ENCODE results near the gene TTC33.

Gene TTC33

DNA sequence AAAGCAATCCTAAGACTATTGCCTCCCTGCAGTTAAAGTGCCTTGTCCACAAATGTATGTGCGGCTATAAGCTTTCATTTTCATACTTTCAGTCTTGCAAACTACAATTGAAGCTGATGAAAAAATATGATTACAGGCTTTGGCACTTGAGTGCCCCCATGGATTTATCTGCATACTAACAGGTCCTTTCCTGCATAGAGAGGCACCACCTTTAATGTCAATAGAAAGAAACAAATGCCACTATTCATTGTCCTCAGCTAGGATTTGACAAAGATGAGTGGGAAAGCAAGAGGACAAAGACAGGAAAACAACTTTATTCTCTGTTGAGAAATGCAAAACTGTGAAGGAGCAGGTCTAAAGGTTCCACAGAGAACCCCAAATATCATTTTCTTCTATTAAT, 201.7 kb downstream of the TTC33 start:
- no peak overlapping the region for H3K4me3 Mint-ChIP-seq
- H3K27ac Mint-ChIP-seq = no peak overlapping the region
- ATAC-seq = no peak
- H3K36me3 Mint-ChIP-seq = no peaks in the 10 kb centered on the region
- no peaks in the 10 kb centered on the region for H3K9me3 Mint-ChIP-seq
- no peaks in the 10 kb centered on the region for H3K27me3 Mint-ChIP-seq
- no peaks in the 10 kb centered on the region for H3K4me1 Mint-ChIP-seq

DNA sequence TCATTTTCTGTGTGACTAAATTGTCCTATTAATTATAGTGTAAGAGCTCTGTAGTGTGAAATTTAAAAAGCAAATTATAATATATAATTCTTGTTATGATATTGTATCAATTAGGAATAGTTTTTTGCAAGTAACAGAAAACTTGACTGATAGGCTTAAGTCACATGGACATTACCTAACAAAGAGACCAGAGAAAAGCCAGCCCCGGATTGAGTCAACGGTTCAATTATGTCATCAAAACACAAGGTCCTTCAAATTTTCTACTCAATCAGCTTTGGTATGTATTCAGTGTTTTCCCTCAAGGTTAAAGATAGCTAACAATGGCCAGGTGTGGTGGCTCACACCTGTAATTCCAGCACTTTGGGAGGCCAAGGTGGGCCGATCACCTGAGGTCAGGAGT, 202.8 kb downstream of the TTC33 start:
- no peaks in the 10 kb centered on the region for H3K4me1 Mint-ChIP-seq
- H3K36me3 Mint-ChIP-seq = no peaks in the 10 kb centered on the region
- ATAC-seq = no peak
- no peaks in the 10 kb centered on the region for H3K9me3 Mint-ChIP-seq
- H3K27me3 Mint-ChIP-seq = no peaks in the 10 kb centered on the region
- H3K4me3 Mint-ChIP-seq = no peak overlapping the region
- no peak overlapping the region for H3K27ac Mint-ChIP-seq

GRCh38 chr5:40551496-40552491, 204.0 kb downstream of the TTC33 start:
- Mint-ChIP-seq H3K27me3 (no peaks in the 10 kb centered on the region), H3K4me3 (no peak overlapping the region)
- ATAC-seq = no peak

GRCh38 chr5:40550481-40550880, 205.3 kb downstream of the TTC33 start:
- Mint-ChIP-seq H3K4me1 (no peaks in the 10 kb centered on the region), H3K4me3 (no peak overlapping the region), H3K27ac (no peak overlapping the region), H3K27me3 (no peaks in the 10 kb centered on the region), H3K9me3 (no peaks in the 10 kb centered on the region), H3K36me3 (no peaks in the 10 kb centered on the region)
- no peak for ATAC-seq

More at GRCh38 chr5:40551496-40552491, 204.0 kb downstream of the TTC33 start:
- Mint-ChIP-seq H3K9me3 (no peaks in the 10 kb centered on the region), H3K27ac (no peak overlapping the region), H3K4me1 (no peaks in the 10 kb centered on the region), H3K36me3 (no peaks in the 10 kb centered on the region)

DNA sequence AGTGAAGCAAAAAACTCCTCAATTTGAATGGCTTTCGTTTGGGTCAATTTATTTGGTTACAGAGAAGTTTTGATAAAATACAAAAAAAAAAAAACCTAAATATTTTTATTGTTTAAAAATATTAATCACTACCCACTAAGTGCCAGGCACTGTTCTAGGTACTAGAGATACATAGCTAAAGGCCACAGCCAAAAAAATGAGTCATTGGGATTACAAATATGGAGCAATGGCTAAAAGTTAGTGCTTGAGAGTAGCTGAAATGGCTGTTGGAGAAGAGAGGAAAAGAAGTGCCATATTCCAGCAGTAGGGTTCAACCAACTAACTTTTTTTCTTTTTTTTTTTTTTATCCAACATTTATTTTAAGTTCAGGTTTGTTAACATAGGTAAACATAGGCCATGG, 206.1 kb downstream of the TTC33 start:
- no peaks in the 10 kb centered on the region for H3K27me3 Mint-ChIP-seq
- ATAC-seq = no peak
- no peak overlapping the region for H3K4me3 Mint-ChIP-seq
- no peaks in the 10 kb centered on the region for H3K9me3 Mint-ChIP-seq
- no peak overlapping the region for H3K27ac Mint-ChIP-seq
- H3K4me1 Mint-ChIP-seq = no peaks in the 10 kb centered on the region
- no peaks in the 10 kb centered on the region for H3K36me3 Mint-ChIP-seq

DNA sequence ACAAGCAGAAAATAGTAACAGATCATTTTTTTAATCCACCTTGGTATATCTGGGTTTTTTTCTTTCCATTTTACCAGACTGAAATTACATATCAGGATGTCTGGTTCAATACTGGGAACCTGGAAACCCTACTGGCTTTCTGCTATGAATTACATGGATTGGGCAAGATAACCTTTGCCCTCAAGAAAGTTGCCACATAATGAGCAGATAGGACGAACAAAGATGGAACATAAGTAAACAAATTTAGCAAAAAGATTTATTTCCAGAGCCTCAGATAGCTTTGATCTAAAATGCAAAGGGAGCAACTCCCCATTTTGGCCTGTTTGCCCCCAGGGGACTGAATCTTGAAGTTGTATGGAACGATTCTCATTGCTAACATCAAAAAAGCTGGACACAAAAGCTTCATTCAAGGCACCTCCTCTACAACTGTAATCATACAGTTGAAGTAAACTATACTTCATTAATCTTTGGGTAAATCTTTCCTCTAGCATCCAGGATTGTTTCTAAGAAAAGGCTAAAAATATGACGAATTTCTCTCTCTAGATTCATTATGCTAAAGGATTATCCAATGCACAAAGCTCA, 207.7 kb downstream of the TTC33 start:
- no peaks in the 10 kb centered on the region for H3K4me1 Mint-ChIP-seq
- H3K9me3 Mint-ChIP-seq = peaks cover 2% of the 10 kb centered on the region
- H3K27me3 Mint-ChIP-seq = no peaks in the 10 kb centered on the region
- H3K27ac Mint-ChIP-seq = no peak overlapping the region
- ATAC-seq = no peak
- H3K4me3 Mint-ChIP-seq = no peak overlapping the region
- H3K36me3 Mint-ChIP-seq = no peaks in the 10 kb centered on the region

GRCh38 chr5:40547557-40547956, 208.2 kb downstream of the TTC33 start:
- Mint-ChIP-seq H3K27me3 (no peaks in the 10 kb centered on the region), H3K4me3 (no peak overlapping the region), H3K4me1 (no peaks in the 10 kb centered on the region), H3K27ac (no peak overlapping the region), H3K36me3 (no peaks in the 10 kb centered on the region), H3K9me3 (peaks cover 2% of the 10 kb centered on the region)
- no peak for ATAC-seq

GRCh38 chr5:40540301-40540700, 215.5 kb downstream of the TTC33 start:
- no peaks in the 10 kb centered on the region for H3K27me3 Mint-ChIP-seq
- ATAC-seq = no peak
- H3K4me1 Mint-ChIP-seq = no peaks in the 10 kb centered on the region
- H3K4me3 Mint-ChIP-seq = no peak overlapping the region
- no peaks in the 10 kb centered on the region for H3K36me3 Mint-ChIP-seq
- H3K9me3 Mint-ChIP-seq = peaks cover 6% of the 10 kb centered on the region
- H3K27ac Mint-ChIP-seq = no peak overlapping the region

DNA sequence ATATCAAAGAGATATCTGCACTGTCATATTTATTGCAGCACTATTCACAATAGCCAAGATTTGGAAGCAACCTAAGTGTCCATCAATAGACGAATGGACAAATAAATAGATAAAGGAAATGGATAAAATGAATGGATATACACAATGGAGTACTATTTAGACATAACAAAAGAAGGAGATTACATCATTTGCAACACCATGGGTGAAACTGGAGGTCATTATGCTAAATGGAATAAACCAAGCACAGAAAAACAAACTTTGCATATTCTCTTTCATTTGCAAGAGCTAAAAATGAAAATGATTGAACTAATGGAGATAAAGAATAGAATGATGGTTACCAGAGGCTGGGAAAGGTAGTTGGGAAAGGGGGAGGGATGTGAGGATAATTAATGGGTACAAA, 231.1 kb downstream of the TTC33 start:
- H3K4me1 Mint-ChIP-seq = no peaks in the 10 kb centered on the region
- no peaks in the 10 kb centered on the region for H3K36me3 Mint-ChIP-seq
- no peaks in the 10 kb centered on the region for H3K9me3 Mint-ChIP-seq
- ATAC-seq = no peak
- H3K4me3 Mint-ChIP-seq = no peak overlapping the region
- no peaks in the 10 kb centered on the region for H3K27me3 Mint-ChIP-seq
- H3K27ac Mint-ChIP-seq = no peak overlapping the region

GRCh38 chr5:40521925-40522324, 233.8 kb downstream of the TTC33 start:
- no peak for ATAC-seq
- H3K27ac Mint-ChIP-seq = no peak overlapping the region

GRCh38 chr5:40521108-40521785, 234.5 kb downstream of the TTC33 start:
- no peak overlapping the region for H3K27ac Mint-ChIP-seq
- no peak for ATAC-seq
- no peaks in the 10 kb centered on the region for H3K27me3 Mint-ChIP-seq
- H3K4me3 Mint-ChIP-seq = no peak overlapping the region
- H3K36me3 Mint-ChIP-seq = no peaks in the 10 kb centered on the region
- no peaks in the 10 kb centered on the region for H3K4me1 Mint-ChIP-seq
- no peaks in the 10 kb centered on the region for H3K9me3 Mint-ChIP-seq

More at GRCh38 chr5:40521925-40522324, 233.8 kb downstream of the TTC33 start:
- Mint-ChIP-seq H3K9me3 (no peaks in the 10 kb centered on the region), H3K4me3 (no peak overlapping the region), H3K4me1 (no peaks in the 10 kb centered on the region), H3K27me3 (no peaks in the 10 kb centered on the region), H3K36me3 (no peaks in the 10 kb centered on the region)

- Mint-ChIP-seq H3K4me3 (no peak overlapping the region), H3K36me3 (no peaks in the 10 kb centered on the region), H3K4me1 (peaks cover 6% of the 10 kb centered on the region), H3K9me3 (no peaks in the 10 kb centered on the region), H3K27me3 (no peaks in the 10 kb centered on the region), H3K27ac (no peak overlapping the region)
- no peak for ATAC-seq
Measured at GRCh38 chr5:40518485-40518917, 237.3 kb downstream of the TTC33 start.

DNA sequence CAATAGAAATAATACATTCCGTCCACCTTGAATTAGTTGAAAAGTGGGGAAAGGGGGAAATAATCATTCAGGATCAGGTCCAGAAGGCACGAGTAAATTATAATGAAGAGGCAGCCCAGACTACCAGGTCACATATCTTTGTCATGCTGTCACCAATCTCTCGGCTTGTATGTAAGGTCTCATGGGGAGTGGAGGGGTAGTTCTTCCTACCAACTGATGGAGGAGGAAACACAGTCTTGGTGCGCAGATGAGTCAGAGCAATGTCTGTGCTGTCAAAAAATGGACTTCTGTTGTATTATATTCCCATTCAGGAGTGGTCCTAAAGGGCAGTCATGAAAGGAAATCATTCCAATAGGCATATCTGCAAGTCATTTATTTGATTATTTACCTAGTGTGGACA, 240.3 kb downstream of the TTC33 start:
- no peaks in the 10 kb centered on the region for H3K27me3 Mint-ChIP-seq
- no peak overlapping the region for H3K4me3 Mint-ChIP-seq
- H3K9me3 Mint-ChIP-seq = no peaks in the 10 kb centered on the region
- ATAC-seq = no peak
- no peak overlapping the region for H3K27ac Mint-ChIP-seq
- H3K36me3 Mint-ChIP-seq = no peaks in the 10 kb centered on the region
- H3K4me1 Mint-ChIP-seq = peaks cover 6% of the 10 kb centered on the region

GRCh38 chr5:40514976-40515375, 240.8 kb downstream of the TTC33 start:
- H3K27ac Mint-ChIP-seq = no peak overlapping the region
- H3K36me3 Mint-ChIP-seq = no peaks in the 10 kb centered on the region
- H3K27me3 Mint-ChIP-seq = no peaks in the 10 kb centered on the region
- H3K9me3 Mint-ChIP-seq = no peaks in the 10 kb centered on the region
- H3K4me3 Mint-ChIP-seq = no peak overlapping the region
- peaks cover 6% of the 10 kb centered on the region for H3K4me1 Mint-ChIP-seq
- no peak for ATAC-seq

GRCh38 chr5:40511801-40512200, 244.0 kb downstream of the TTC33 start:
- Mint-ChIP-seq H3K36me3 (no peaks in the 10 kb centered on the region), H3K4me3 (no peak overlapping the region), H3K27me3 (no peaks in the 10 kb centered on the region), H3K4me1 (peaks cover 6% of the 10 kb centered on the region), H3K9me3 (no peaks in the 10 kb centered on the region), H3K27ac (no peak overlapping the region)
- ATAC-seq = no peak

All from stimulated activated memory B cell treated with anti-CD40 and anti-IgM and Interleukin-4, amounts not matched to agents 10 μg/mL and 1 μg/mL and 100 μg/mL, for 72 hours (primary cell).